Measurements from ENCODE around the gene DMD. TPM values are rescaled to one million over a fixed set of nuclear protein-coding genes. Genes with fewer than 3 reads are reported as not detected.

Gene DMD
- total and polyA plus RNA-seq, 2 donors (not counting 1 experiment from before 2014, with no cell fraction given): 5.1 to 7.2 TPM

GRCh38 chrX:32281853-32282252, 929.5 kb downstream of the DMD start:
- no peaks in the 10 kb centered on the region for H4K20me1 ChIP-seq (ENCODE audit: control insufficient read depth, extremely low read depth, insufficient read depth, low read length)
- H3K4me1 ChIP-seq (ENCODE audit: control insufficient read depth, extremely low read depth, insufficient read depth, low read length): no peaks in the 10 kb centered on the region
- TF ChIP-seq EZH2 (IDR thresholded peaks at IDR 0.05; ENCODE audit: low read length, missing control alignments) (no peak), CTCF (conservative IDR thresholded peaks at IDR 0.05 in 1 of 2, IDR thresholded peaks at IDR 0.05 in 1 of 2; ENCODE audit: low read depth in 1 of 2, low read length in 2 of 2) (no peak)
- H3K9ac ChIP-seq (ENCODE audit: insufficient read depth, low read length): no peak overlapping the region
- no peaks in the 10 kb centered on the region for H3K36me3 ChIP-seq (ENCODE audit: control insufficient read depth, insufficient read depth, low read length)
- DNase-seq (ENCODE audit: low read depth in 2 of 2): no peak
- H3K27me3 ChIP-seq (ENCODE audit: control insufficient read depth, insufficient read depth, low read length): no peaks in the 10 kb centered on the region
- no peak overlapping the region for H3K4me3 ChIP-seq (replicated peaks in 1 of 4; ENCODE audit: control extremely low read depth in 1 of 4, insufficient read depth in 1 of 4, low read depth in 3 of 4, low read length in 4 of 4)
- H2AFZ ChIP-seq (ENCODE audit: low read length): no peak overlapping the region
- no peak overlapping the region for H3K4me2 ChIP-seq (ENCODE audit: extremely low read depth, insufficient read depth, low read length)
- no peak overlapping the region for H3K27ac ChIP-seq (ENCODE audit: insufficient read depth, low read length)
- no peaks in the 10 kb centered on the region for H3K79me2 ChIP-seq (ENCODE audit: control insufficient read depth, insufficient read depth, low read length)
- H3K9me3 ChIP-seq (ENCODE audit: control insufficient read depth, insufficient read depth, low read depth, low read length): no peaks in the 10 kb centered on the region

DNA sequence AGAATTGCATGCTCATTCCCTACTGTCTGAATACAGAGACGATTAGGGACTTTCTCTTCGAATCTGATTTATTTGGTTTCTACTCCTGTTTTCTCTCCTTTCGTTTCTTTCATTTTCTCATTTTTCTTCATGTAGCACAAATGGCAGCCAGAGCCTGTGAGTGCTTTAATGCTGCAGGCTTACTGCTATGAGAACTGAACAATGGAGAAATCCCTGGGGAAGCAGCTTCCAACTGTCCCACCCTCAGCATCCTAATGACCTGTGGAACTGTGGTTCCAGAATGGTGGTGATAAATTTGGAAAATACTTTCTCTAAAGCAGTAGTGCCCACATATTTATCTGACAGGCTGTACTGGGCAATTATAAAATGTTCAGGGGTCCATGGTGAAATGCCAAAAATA, 930.4 kb downstream of the DMD start:
- no peaks in the 10 kb centered on the region for H3K27me3 ChIP-seq (ENCODE audit: control insufficient read depth, insufficient read depth, low read length)
- DNase-seq (ENCODE audit: low read depth in 2 of 2): no peak
- no peak overlapping the region for H3K9ac ChIP-seq (ENCODE audit: insufficient read depth, low read length)
- H3K36me3 ChIP-seq (ENCODE audit: control insufficient read depth, insufficient read depth, low read length): no peaks in the 10 kb centered on the region
- no peaks in the 10 kb centered on the region for H3K79me2 ChIP-seq (ENCODE audit: control insufficient read depth, insufficient read depth, low read length)
- no peaks in the 10 kb centered on the region for H3K4me1 ChIP-seq (ENCODE audit: control insufficient read depth, extremely low read depth, insufficient read depth, low read length)
- H2AFZ ChIP-seq (ENCODE audit: low read length): no peak overlapping the region
- no peak overlapping the region for H3K4me3 ChIP-seq (replicated peaks in 1 of 4; ENCODE audit: control extremely low read depth in 1 of 4, insufficient read depth in 1 of 4, low read depth in 3 of 4, low read length in 4 of 4)
- no peak overlapping the region for H3K27ac ChIP-seq (ENCODE audit: insufficient read depth, low read length)
- no peaks in the 10 kb centered on the region for H3K9me3 ChIP-seq (ENCODE audit: control insufficient read depth, insufficient read depth, low read depth, low read length)
- no peak overlapping the region for H3K4me2 ChIP-seq (ENCODE audit: extremely low read depth, insufficient read depth, low read length)
- no peaks in the 10 kb centered on the region for H4K20me1 ChIP-seq (ENCODE audit: control insufficient read depth, extremely low read depth, insufficient read depth, low read length)
- no peak for TF ChIP-seq EZH2 (IDR thresholded peaks at IDR 0.05; ENCODE audit: low read length, missing control alignments)

DNA sequence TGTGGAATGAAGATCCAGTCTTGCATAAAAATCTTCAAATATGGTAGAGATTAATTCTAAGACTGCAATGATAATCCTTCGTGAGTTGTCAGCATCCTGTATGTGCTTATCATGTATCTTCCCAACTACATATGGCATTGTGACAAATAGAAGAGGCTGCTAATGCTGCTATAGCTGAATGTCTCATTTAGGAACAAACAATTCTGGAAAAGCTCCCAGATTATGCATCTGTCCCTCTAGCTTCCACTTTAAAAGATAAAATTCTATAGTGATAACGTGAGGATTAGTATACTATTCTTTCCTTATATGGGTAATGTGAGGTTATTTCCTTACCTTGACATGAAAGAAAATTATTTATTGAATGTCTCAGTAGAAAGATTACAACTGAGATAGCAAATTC, 930.9 kb downstream of the DMD start:
- Histone ChIP-seq H4K20me1 (ENCODE audit: control insufficient read depth, extremely low read depth, insufficient read depth, low read length) (no peaks in the 10 kb centered on the region), H3K4me2 (ENCODE audit: extremely low read depth, insufficient read depth, low read length) (no peak overlapping the region), H3K9ac (ENCODE audit: insufficient read depth, low read length) (no peak overlapping the region), H3K4me3 (replicated peaks in 1 of 4; ENCODE audit: control extremely low read depth in 1 of 4, insufficient read depth in 1 of 4, low read depth in 3 of 4, low read length in 4 of 4) (no peak overlapping the region), H3K4me1 (ENCODE audit: control insufficient read depth, extremely low read depth, insufficient read depth, low read length) (no peaks in the 10 kb centered on the region), H3K27ac (ENCODE audit: insufficient read depth, low read length) (no peak overlapping the region), H3K9me3 (ENCODE audit: control insufficient read depth, insufficient read depth, low read depth, low read length) (no peaks in the 10 kb centered on the region), H3K36me3 (ENCODE audit: control insufficient read depth, insufficient read depth, low read length) (no peaks in the 10 kb centered on the region), H3K27me3 (ENCODE audit: control insufficient read depth, insufficient read depth, low read length) (no peaks in the 10 kb centered on the region), H2AFZ (ENCODE audit: low read length) (no peak overlapping the region), H3K79me2 (ENCODE audit: control insufficient read depth, insufficient read depth, low read length) (no peaks in the 10 kb centered on the region)
- TF ChIP-seq EZH2 (IDR thresholded peaks at IDR 0.05; ENCODE audit: low read length, missing control alignments): no peak
- TF ChIP-seq CTCF (conservative IDR thresholded peaks at IDR 0.05 in 1 of 2, IDR thresholded peaks at IDR 0.05 in 1 of 2; ENCODE audit: low read depth in 1 of 2, low read length in 2 of 2): no peak
- DNase-seq (ENCODE audit: low read depth in 2 of 2): no peak
